Endodermal cell (in vitro differentiated cells): ENCODE data around the gene LPIN1. TPM values are rescaled to one million over a fixed set of nuclear protein-coding genes. Genes with fewer than 3 reads are reported as not detected.
"Not testable (repeated sequence)": the region's sequence is repeated elsewhere in the genome, so short reads cannot be mapped to it uniquely, and the experiment has no call there.

Experiments used
- DNase-seq: peaks from one replicate; pipeline ENCODE4 v3.0.0-alpha.2; 2017
- H3K27ac ChIP-seq: 2 replicates; pipeline ENCODE4 v1.5.1; 2013; ENCODE audit warnings: mild to moderate bottlenecking, low read depth, low read length, moderate library complexity
- H3K27me3 ChIP-seq: 2 replicates; pipeline ENCODE4 v1.6.1; 2013; ENCODE audit warnings: mild to moderate bottlenecking, low read length, moderate library complexity; ENCODE audit not compliant: insufficient read depth, control insufficient read depth, poor library complexity, severe bottlenecking
- H3K36me3 ChIP-seq: 2 replicates; pipeline ENCODE4 v1.7.0; 2013; ENCODE audit warnings: mild to moderate bottlenecking, low read length, moderate library complexity; ENCODE audit not compliant: control insufficient read depth, insufficient read depth
- H3K4me1 ChIP-seq: one replicate; pipeline ENCODE4 v1.7.0; 2013; ENCODE audit warnings: low read length; ENCODE audit not compliant: control insufficient read depth, insufficient read depth
- H3K4me3 ChIP-seq: 2 replicates; pipeline ENCODE4 v1.5.1; 2013; ENCODE audit warnings: mild to moderate bottlenecking, low read length, moderate library complexity
- H3K9ac ChIP-seq: 2 replicates; pipeline ENCODE4 v1.6.1; 2013; ENCODE audit warnings: mild to moderate bottlenecking, low read length, moderate library complexity; ENCODE audit not compliant: poor library complexity, severe bottlenecking; ENCODE audit errors: extremely low read depth
- H3K9me3 ChIP-seq: 2 replicates; pipeline ENCODE4 v1.6.1; 2013; ENCODE audit warnings: mild to moderate bottlenecking, low read length, moderate library complexity; ENCODE audit not compliant: control insufficient read depth
- H3K27ac Mint-ChIP-seq: 2 replicates; pipeline ENCODE4 v1.8.0; 2020; ENCODE audit warnings: mixed read lengths
- H3K27me3 Mint-ChIP-seq: 2 replicates; pipeline ENCODE4 v1.8.0; 2021; ENCODE audit warnings: mild to moderate bottlenecking, mixed read lengths; ENCODE audit not compliant: insufficient read depth
- H3K36me3 Mint-ChIP-seq: 2 replicates; pipeline ENCODE4 v1.8.0; 2020; ENCODE audit warnings: low read depth, mixed read lengths
- H3K4me1 Mint-ChIP-seq: 2 replicates; pipeline ENCODE4 v1.8.0; 2020; ENCODE audit warnings: mixed read lengths
- H3K4me3 Mint-ChIP-seq: 2 replicates; pipeline ENCODE4 v1.8.0; 2020; ENCODE audit warnings: mild to moderate bottlenecking, moderate library complexity, mixed read lengths
- H3K9me3 Mint-ChIP-seq: 2 replicates; pipeline ENCODE4 v1.8.0; 2020; ENCODE audit warnings: mild to moderate bottlenecking, mixed read lengths
- CTCF ChIP-seq: fragments of 200-600 bp; sonication (generic); conservative IDR thresholded peaks from 2 replicates; pipeline ENCODE4 v1.5.0; 2021; ENCODE audit warnings: antibody characterized with exemption, mild to moderate bottlenecking
- WGBS, 2 experiments: methylation state at CpG; one replicate each; pipeline versions ENCODE4 v1.1.5 to v1.1.7; 2013; ENCODE audit warnings: missing lambda C conversion rate in 2 of 2, mixed read lengths in 1 of 2; ENCODE audit not compliant: insufficient coverage in 1 of 2, insufficient read length in 1 of 2; 5-methylcytosine and 5-hydroxymethylcytosine counted together
- total RNA-seq, 2 donors: library from RNA; stranded (reverse); fragmentation: NEBNext Ultra II Directional in 1 of 2; extraction: Animal tissue kit (Norgen Biotek cat#: 25700) in 1 of 2; gene quantifications; 2 replicates in 1 of 2; 3 replicates in 1 of 2; pipeline ENCODE4 v1.2.1, GENCODE V29; 2021

The LPIN1 gene
- total RNA-seq, 2 donors from 2014 or later: 23.9 to 24.3 TPM

DNA sequence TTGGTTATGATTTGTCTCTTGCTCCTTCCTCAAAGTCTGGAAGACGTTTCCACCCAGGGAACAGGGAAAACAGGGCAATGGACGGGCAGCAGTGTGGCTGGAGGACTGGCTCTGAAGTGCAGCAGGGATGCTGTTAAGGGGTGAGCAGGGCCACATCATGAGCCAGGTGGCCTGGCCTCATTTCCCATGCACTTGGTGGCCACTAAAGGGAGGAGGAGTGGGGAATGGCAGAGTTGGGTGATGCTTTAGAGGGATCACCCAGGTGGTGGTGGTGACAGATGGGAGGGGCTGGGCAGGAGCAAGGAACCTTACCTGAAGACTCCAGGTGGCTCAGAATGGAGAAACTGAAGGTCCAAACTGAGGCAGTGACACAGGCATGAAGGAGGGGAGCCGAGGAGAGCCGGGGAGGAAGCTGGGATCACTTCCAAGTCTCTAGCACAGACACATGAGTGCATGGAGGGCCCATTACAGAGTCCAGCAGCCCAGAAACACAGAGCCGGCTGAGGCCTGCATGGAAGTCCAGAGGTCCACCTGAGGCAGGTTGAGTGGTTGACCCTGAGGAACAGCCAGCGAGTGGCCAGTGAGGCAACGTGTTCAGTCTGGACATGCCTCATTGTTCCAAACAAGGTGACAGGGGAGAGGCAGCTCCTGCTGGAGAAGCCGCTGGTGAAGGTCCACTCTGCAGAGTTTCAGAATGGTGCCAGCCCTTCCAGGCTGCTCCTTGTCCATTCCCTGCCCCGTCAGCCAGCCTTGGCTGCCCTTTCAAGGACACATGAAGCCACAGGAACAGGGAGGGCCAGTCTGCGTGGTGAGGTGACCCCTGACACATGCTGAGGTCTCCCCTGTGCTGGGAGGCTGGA lies 91.7 kb downstream of the LPIN1 start:
- no peak overlapping the region for H3K27ac ChIP-seq
- no peak for DNase-seq
- Mint-ChIP-seq H3K9me3 (peaks cover 5% of the 10 kb centered on the region), H3K27me3 (peaks cover 6% of the 10 kb centered on the region), H3K4me1 (peaks cover 15% of the 10 kb centered on the region), H3K36me3 (no peaks in the 10 kb centered on the region), H3K4me3 (no peak overlapping the region), H3K27ac (no peak overlapping the region)
- WGBS, 2 experiments: 89 to 91% methylated on average over 9 to 10 of the region's 10 CpGs
- no peaks in the 10 kb centered on the region for H3K27me3 ChIP-seq
- H3K4me3 ChIP-seq: no peak overlapping the region
- no peak for TF ChIP-seq CTCF
- H3K4me1 ChIP-seq: peaks cover 12% of the 10 kb centered on the region
- no peaks in the 10 kb centered on the region for H3K9me3 ChIP-seq
- no peak overlapping the region for H3K9ac ChIP-seq
- no peaks in the 10 kb centered on the region for H3K36me3 ChIP-seq

DNA sequence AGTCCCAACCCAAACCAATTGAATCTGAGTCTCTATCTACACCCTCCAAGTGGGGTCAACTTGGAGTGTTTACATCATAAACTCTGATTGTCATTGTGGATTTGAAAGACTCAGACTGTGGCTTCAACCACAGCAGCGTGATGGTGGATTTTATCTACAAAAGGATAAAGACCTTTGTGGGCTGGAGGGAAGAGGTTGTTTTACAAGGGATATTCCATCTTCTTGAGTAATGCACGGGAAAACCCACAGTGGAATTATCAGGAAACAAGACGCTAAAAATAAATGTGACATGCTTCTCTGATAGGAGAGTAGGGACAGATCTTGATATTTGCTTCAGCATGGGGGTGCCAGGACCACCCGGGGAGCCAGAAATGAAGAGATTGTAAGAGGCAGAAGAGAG lies 93.5 kb downstream of the LPIN1 start:
- Histone ChIP-seq H3K9ac (no peak overlapping the region), H3K36me3 (no peaks in the 10 kb centered on the region), H3K4me1 (peaks cover 12% of the 10 kb centered on the region), H3K4me3 (no peak overlapping the region), H3K9me3 (no peaks in the 10 kb centered on the region), H3K27me3 (no peaks in the 10 kb centered on the region), H3K27ac (no peak overlapping the region)
- WGBS, 2 experiments: 67 to 79% methylated on average over 4 of the region's 4 CpGs
- peak overlapping the region; percentile 16 for H3K27ac Mint-ChIP-seq
- no peak overlapping the region for H3K4me3 Mint-ChIP-seq
- DNase-seq: no peak
- no peaks in the 10 kb centered on the region for H3K36me3 Mint-ChIP-seq
- H3K9me3 Mint-ChIP-seq: no peaks in the 10 kb centered on the region
- no peak for TF ChIP-seq CTCF
- peaks cover 15% of the 10 kb centered on the region for H3K4me1 Mint-ChIP-seq
- peaks cover 6% of the 10 kb centered on the region for H3K27me3 Mint-ChIP-seq

DNA sequence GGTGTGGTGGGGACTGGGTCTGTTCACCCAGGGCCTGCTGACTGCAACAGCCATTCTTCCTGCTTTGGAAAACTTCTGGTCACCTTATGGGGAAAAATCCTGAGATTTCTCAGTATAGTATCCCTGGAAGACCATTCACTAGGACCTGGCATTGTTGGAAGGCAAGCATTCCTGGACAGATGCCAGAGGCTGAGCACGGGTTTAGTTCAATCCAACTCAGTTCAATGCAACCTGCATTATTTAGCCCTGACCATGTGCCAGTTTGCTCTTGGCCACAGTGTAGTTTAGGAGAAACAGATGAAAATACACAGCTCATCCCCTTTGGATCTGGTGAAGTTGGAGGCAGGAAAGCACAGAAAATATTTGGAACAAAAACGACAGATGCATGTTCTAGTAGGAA lies 95.9 kb downstream of the LPIN1 start:
- H3K27ac ChIP-seq: no peak overlapping the region
- DNase-seq: no peak
- no peaks in the 10 kb centered on the region for H3K27me3 ChIP-seq
- peaks cover 9% of the 10 kb centered on the region for H3K9me3 ChIP-seq
- H3K36me3 ChIP-seq: no peaks in the 10 kb centered on the region
- H3K27ac Mint-ChIP-seq: no peak overlapping the region
- H3K4me1 ChIP-seq: peaks cover 12% of the 10 kb centered on the region
- H3K4me3 ChIP-seq: no peak overlapping the region
- H3K4me3 Mint-ChIP-seq: no peak overlapping the region
- H3K4me1 Mint-ChIP-seq: peaks cover 15% of the 10 kb centered on the region
- no peak for TF ChIP-seq CTCF
- peaks cover 6% of the 10 kb centered on the region for H3K27me3 Mint-ChIP-seq
- H3K9ac ChIP-seq: no peak overlapping the region
- 93 to 100% methylated on average over 1 to 2 of the region's 2 CpGs for WGBS, 2 experiments
- H3K9me3 Mint-ChIP-seq: peaks cover 6% of the 10 kb centered on the region
- no peaks in the 10 kb centered on the region for H3K36me3 Mint-ChIP-seq

DNA sequence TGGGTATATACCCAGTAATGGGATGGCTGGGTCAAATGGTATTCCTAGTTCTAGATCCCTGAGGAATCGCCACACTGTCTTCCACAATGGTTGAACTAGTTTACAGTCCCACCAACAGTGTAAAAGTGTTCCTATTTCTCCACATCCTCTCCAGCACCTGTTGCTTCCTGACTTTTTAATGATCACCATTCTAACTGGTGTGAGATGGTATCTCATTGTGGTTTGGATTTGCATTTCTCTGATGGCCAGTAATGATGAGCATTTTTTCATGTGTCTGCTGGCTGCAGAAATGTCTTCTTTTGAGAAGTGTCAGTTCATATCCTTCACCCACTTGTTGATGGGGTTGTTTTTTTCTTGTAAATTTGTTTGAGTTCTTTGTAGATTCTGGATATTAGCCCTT lies 98.4 kb downstream of the LPIN1 start:
- not testable (repeated sequence) for H3K9ac ChIP-seq, H3K4me3 Mint-ChIP-seq, H3K36me3 ChIP-seq, H3K4me3 ChIP-seq, H3K4me1 Mint-ChIP-seq, H3K27ac ChIP-seq, H3K27me3 ChIP-seq, H3K36me3 Mint-ChIP-seq, DNase-seq, H3K27me3 Mint-ChIP-seq, H3K4me1 ChIP-seq, H3K27ac Mint-ChIP-seq
- peaks cover 27% of the 10 kb centered on the region for H3K9me3 Mint-ChIP-seq
- no CpG with 5 or more reads among the region's 1 CpG for WGBS, 2 experiments
- peaks cover 25% of the 10 kb centered on the region for H3K9me3 ChIP-seq

- not testable (repeated sequence) for H3K9ac ChIP-seq, H3K4me1 Mint-ChIP-seq, H3K4me1 ChIP-seq, DNase-seq, H3K27ac ChIP-seq, H3K4me3 ChIP-seq, H3K27ac Mint-ChIP-seq, H3K27me3 Mint-ChIP-seq, H3K36me3 Mint-ChIP-seq, H3K36me3 ChIP-seq, H3K4me3 Mint-ChIP-seq, H3K27me3 ChIP-seq
- peaks cover 27% of the 10 kb centered on the region for H3K9me3 Mint-ChIP-seq
- H3K9me3 ChIP-seq: peaks cover 25% of the 10 kb centered on the region
- WGBS, 2 experiments: 93% methylated on average over 2 of the region's 2 CpGs; no CpG with 5 or more reads in 1 of the 2 experiments
Observed at GRCh38 chr2:11847935-11848334, 101.5 kb downstream of the LPIN1 start.
